Measurements from ENCODE around the gene ATOH8.

The ATOH8 gene

GRCh38 chr2:85754313-85755095, 713 bp downstream of the ATOH8 start:
- no peak for DNase-seq (ENCODE audit: low spot score)

- DNase-seq (ENCODE audit: low spot score): no peak
Measured at GRCh38 chr2:85755122-85756027, 1.6 kb downstream of the ATOH8 start.

GRCh38 chr2:85756195-85756594, 2.4 kb downstream of the ATOH8 start:
- DNase-seq (ENCODE audit: low spot score): no peak

GRCh38 chr2:85756822-85757435, 3.1 kb downstream of the ATOH8 start:
- no peak for DNase-seq (ENCODE audit: low spot score)

GRCh38 chr2:85757860-85758259, 4.1 kb downstream of the ATOH8 start:
- no peak for DNase-seq (ENCODE audit: low spot score)

- DNase-seq (ENCODE audit: low spot score): no peak
Measured at GRCh38 chr2:85758361-85759256, 4.8 kb downstream of the ATOH8 start.

GRCh38 chr2:85759257-85759613, 5.4 kb downstream of the ATOH8 start:
- no peak for DNase-seq (ENCODE audit: low spot score)

GRCh38 chr2:85760371-85760770, 6.6 kb downstream of the ATOH8 start:
- DNase-seq (ENCODE audit: low spot score): no peak

GRCh38 chr2:85760872-85761271, 7.1 kb downstream of the ATOH8 start:
- DNase-seq (ENCODE audit: low spot score): no peak

- DNase-seq (ENCODE audit: low spot score): no peak
Measured at GRCh38 chr2:85761512-85761944, 7.7 kb downstream of the ATOH8 start.

- DNase-seq (ENCODE audit: low spot score): no peak
Measured at GRCh38 chr2:85761946-85762345, 8.2 kb downstream of the ATOH8 start.

- no peak for DNase-seq (ENCODE audit: low spot score)
Measured at GRCh38 chr2:85763132-85763531, 9.3 kb downstream of the ATOH8 start.

GRCh38 chr2:85763831-85764230, 10.0 kb downstream of the ATOH8 start:
- no peak for DNase-seq (ENCODE audit: low spot score)

GRCh38 chr2:85765081-85765731, 11.4 kb downstream of the ATOH8 start:
- no peak for DNase-seq (ENCODE audit: low spot score)

GRCh38 chr2:85766229-85766628, 12.4 kb downstream of the ATOH8 start:
- no peak for DNase-seq (ENCODE audit: low spot score)

- no peak for DNase-seq (ENCODE audit: low spot score)
Measured at GRCh38 chr2:85767803-85768665, 14.2 kb downstream of the ATOH8 start.

- DNase-seq (ENCODE audit: low spot score): no peak
Measured at GRCh38 chr2:85768713-85769112, 14.9 kb downstream of the ATOH8 start.

- no peak for DNase-seq (ENCODE audit: low spot score)
Measured at GRCh38 chr2:85769236-85769982, 15.6 kb downstream of the ATOH8 start.

GRCh38 chr2:85769983-85770362, 16.2 kb downstream of the ATOH8 start:
- DNase-seq (ENCODE audit: low spot score): no peak

Data from left forelimb (tissue), 1 donor.